GM10266 (cell line): ENCODE data around the gene ADIRF.
A peak's percentile ranks its signal among the peaks of the same experiment; 100 is the strongest.
"Not testable (repeated sequence)": the region's sequence is repeated elsewhere in the genome, so short reads cannot be mapped to it uniquely, and the experiment has no call there.

Experiments used
- DNase-seq: peaks from one replicate; pipeline ENCODE4 v3.0.0; 2012; ENCODE audit errors: extremely low spot score
- TF ChIP-seq, protein P1 (sequence below): IDR thresholded peaks from 2 replicates; pipeline ENCODE4 v1.5.1; 2012; ENCODE audit warnings: mild to moderate bottlenecking, low read depth; ENCODE audit not compliant: control insufficient read depth, insufficient read depth; ENCODE audit errors: missing control alignments

ADIRF gene

DNA sequence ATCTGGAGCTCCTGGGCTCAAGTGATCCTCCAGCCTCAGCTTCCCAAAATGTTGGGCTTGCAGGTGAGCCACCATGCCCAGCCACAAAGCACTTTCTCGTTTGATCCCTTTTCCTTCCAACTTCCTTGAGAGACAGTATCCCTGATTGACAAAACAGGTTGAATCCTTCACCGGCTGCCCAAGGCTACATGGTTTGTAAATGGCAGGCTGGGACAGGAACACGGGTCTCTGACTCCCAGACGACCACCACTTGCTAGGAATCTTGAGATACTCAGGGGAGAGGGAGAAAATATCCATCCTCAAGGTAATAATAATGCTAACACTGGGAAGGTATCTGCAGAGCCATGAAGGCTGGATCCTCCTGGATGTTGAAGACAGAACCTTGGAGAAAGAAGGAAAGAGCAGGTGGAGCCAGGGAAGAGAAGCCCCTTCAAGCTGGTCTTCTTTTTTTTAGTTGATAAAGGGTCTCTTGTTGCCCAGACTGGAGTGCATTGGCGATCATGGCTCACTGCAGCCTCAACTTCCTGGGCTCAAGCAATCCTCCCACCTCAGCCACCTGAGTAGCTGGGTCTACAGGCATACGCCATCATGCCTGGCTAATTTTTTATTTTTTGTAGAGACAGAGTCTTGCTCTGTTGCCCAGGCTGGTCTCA is 30.7 kb upstream of the ADIRF start:
- DNase-seq = no peak
- TF ChIP-seq, protein P1, sequence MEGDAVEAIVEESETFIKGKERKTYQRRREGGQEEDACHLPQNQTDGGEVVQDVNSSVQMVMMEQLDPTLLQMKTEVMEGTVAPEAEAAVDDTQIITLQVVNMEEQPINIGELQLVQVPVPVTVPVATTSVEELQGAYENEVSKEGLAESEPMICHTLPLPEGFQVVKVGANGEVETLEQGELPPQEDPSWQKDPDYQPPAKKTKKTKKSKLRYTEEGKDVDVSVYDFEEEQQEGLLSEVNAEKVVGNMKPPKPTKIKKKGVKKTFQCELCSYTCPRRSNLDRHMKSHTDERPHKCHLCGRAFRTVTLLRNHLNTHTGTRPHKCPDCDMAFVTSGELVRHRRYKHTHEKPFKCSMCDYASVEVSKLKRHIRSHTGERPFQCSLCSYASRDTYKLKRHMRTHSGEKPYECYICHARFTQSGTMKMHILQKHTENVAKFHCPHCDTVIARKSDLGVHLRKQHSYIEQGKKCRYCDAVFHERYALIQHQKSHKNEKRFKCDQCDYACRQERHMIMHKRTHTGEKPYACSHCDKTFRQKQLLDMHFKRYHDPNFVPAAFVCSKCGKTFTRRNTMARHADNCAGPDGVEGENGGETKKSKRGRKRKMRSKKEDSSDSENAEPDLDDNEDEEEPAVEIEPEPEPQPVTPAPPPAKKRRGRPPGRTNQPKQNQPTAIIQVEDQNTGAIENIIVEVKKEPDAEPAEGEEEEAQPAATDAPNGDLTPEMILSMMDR = no peak

DNA sequence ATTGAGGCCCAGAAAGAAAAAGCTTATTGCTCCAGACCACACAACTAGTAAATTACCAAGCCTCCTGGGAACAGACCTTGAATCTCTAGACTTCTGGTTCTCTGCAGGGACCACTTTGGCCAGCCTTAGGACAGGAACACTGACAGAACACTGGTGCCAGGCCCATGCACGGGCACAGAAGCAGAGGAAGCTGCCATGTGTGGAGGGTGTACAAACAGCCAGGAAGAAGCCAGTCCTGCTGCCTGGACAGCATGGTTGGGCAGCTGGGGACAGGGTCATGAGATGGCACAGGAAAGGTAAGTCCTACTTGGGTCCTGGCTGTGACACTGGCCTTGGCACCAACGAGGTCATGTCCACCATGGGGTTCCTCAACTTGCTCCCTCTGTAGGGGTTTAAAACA is 30.0 kb upstream of the ADIRF start:
- DNase-seq = no peak
- TF ChIP-seq, protein P1 = no peak

DNA sequence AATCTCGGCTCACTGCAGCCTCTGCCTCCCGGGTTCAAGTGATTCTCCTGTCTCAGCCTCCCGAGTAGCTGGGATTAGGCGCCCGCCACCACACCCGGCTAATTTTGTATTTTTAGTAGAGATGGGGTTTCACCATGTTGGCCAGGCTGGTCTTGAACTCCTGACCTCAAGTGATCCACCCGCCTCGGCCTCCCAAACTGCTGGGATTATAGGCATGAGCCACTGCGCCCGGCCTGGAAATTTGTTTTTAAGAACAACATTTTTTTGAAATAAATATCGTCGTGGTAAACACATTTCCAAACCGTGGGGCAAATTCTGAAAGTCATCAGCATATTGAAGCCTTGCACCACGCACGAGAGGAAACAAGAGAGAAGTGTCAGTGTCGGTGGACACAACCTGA is 28.2 kb upstream of the ADIRF start:
- not testable (repeated sequence) for DNase-seq

DNA sequence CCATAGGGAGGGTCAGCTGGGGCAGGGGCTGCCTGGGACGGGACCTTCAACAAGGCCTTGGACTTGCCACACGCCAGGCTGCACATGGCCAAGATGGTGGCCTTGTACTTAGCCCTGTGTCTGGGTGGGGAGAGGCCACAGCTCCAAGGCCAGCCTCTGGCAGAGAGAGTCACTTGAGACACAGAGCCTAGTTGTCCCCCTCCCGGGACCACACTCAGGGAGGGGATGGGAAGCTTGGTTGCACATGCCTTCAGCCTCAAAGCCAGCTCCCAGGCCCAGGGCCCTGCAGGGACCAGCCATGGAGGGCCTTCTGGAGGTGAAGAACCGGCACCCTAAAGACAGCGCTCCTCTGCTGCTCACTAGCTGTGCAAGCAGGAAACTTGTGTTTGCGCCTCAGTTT is 27.6 kb upstream of the ADIRF start:
- peak; percentile 4 for DNase-seq
- TF ChIP-seq, protein P1 = no peak

DNA sequence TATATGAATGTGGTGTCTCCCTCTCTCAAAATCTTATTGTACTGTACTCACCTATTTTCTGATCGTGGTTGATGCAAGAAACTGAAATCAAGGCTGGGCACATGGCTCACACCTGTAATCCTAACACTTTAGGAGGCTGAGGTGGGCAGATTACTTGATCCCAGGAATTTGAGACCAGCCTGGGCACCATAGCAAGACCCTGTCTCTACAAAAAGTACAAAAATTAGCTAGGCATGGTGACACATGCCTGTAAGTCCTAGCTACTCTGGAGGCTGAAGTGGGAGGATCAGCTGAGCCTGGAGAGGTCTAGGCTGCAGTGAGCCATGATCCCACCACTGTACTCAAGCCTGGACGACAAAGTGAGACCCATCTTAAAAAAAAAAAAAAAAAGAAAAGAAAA is 26.9 kb upstream of the ADIRF start:
- no peak for DNase-seq
- TF ChIP-seq, protein P1 = no peak

DNA sequence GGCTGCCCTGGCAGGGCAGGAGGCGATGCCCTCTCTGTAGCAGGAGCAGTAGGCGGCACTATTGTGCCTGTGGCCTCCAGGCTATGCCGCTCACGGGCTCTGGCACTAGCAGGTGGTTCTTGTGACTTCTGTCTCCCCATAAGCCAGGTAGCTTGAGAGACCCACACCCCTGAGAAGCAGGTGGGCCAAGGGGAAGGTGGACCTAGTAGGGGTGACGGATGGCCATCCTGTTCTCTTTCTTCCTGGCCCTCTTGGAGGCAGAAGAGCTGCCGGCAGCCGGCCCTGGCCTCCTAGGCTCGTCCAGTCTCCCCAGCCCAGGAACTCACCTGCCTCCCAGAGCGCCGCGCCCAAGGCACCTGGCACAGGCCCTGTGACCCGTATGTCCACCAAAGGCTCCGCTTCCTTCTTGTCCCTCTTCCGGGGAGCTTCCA is 26.3 kb upstream of the ADIRF start:
- DNase-seq = peak; percentile 12

DNA sequence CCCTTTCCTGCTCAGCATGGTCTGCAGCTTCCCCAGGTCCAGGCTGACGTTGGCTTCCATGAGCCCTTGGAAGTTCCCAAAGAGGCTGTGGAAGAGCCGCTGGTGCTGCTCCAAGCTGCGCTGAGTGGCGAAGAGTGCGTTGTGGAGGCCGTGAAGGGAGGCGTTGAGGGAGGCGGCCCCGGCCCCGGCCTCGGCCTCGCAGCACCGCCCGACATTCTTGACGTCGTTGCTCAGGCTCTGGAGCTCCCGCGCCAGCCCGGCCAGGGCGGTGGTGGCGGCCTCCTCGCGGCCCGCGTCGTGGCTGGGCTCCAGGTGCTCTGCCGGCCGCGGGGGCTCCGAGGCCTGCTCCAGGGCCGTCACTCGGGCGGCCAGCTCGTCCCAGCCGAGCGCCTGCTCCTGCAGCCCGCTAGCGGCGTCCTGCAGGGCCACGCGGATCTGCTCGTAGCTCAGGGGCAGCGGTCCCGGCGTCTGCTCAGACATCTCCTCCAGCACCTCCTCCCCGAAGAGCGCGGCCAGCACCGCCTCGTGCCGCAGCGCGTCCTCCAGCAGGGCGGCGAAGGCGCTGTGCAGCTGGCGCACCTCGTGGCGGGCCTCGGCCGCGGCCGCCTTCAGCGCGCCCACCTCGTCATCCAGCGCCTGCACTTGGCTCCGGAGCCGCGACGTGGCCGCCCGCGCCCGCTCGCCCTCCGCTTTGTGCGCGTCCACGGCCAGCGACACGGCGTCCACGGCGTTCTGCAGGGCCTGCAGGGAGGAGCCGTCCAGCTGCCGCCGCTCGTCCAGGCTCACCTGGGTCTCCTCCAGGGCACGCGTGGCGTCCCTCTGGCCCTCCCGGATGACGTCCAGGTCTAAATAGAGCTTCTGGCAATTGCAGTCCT is 25.6 kb upstream of the ADIRF start:
- DNase-seq = no peak
- TF ChIP-seq, protein P1 = no peak

More for the DNA sequence above, 26.3 kb upstream of the ADIRF start:
- TF ChIP-seq, protein P1 = no peak
